A673 (cell line): ENCODE results near the gene FLCN. TPM values are rescaled to one million over a fixed set of nuclear protein-coding genes. Genes with fewer than 3 reads are reported as not detected.

Experiments used
- BruUV-seq: library from RNA; stranded (reverse); fragments of 400-500 nt; replicated peaks from 2 replicates; lab custom pipeline; 2021; lab: Mats Ljungman, UMichigan
- CTCF ChIA-PET: fragments of 300-600 bp; sonication (Branson Sonifier 250); formaldehyde crosslinking; loops from one replicate; lab custom pipeline; 2022; ENCODE audit warnings: antibody characterized with exemption; lab: Charles Lee
- POLR2A ChIA-PET: fragments of 300-600 bp; sonication (Branson Sonifier 250); formaldehyde crosslinking; loops from one replicate; lab custom pipeline; 2022; ENCODE audit warnings: antibody characterized with exemption; ENCODE audit not compliant: low non-redundant PET; lab: Charles Lee
- DNase-seq: peaks from one replicate; pipeline ENCODE4 v3.0.0-alpha.2; 2015; ENCODE audit warnings: low spot score
- H3K27ac ChIP-seq: fragments of 200-600 bp; sonication (generic); 2 replicates; pipeline ENCODE4 v1.5.1; 2016; ENCODE audit warnings: mixed run types, low read depth, mild to moderate bottlenecking, mixed read lengths, antibody characterized with exemption, low read length; ENCODE audit not compliant: poor library complexity, severe bottlenecking
- H3K27me3 ChIP-seq: fragments of 200-600 bp; sonication (generic); replicated peaks from 2 replicates; pipeline ENCODE4 v1.6.1; 2017; ENCODE audit warnings: mixed run types, low read depth, mild to moderate bottlenecking, mixed read lengths, antibody characterized with exemption, low read length; ENCODE audit not compliant: insufficient read depth, poor library complexity
- H3K36me3 ChIP-seq: fragments of 200-600 bp; sonication (generic); 2 replicates; pipeline ENCODE4 v1.6.1; 2016; ENCODE audit warnings: mixed run types, mild to moderate bottlenecking, mixed read lengths, antibody characterized with exemption, low read length; ENCODE audit not compliant: insufficient read depth, poor library complexity, severe bottlenecking
- H3K4me1 ChIP-seq: fragments of 200-600 bp; sonication (generic); 2 replicates; pipeline ENCODE4 v1.6.1; 2017; ENCODE audit warnings: mixed run types, mild to moderate bottlenecking, mixed read lengths, antibody characterized with exemption, low read length; ENCODE audit not compliant: insufficient read depth, poor library complexity, severe bottlenecking
- H3K4me3 ChIP-seq: fragments of 200-600 bp; sonication (generic); 2 replicates; pipeline ENCODE4 v1.5.1; 2016; ENCODE audit warnings: low read depth, mixed run types, mild to moderate bottlenecking, mixed read lengths, low read length; ENCODE audit not compliant: poor library complexity, severe bottlenecking
- H3K9me3 ChIP-seq: fragments of 200-600 bp; sonication (generic); 2 replicates; pipeline ENCODE4 v1.6.1; 2016; ENCODE audit warnings: mixed run types, low read depth, mild to moderate bottlenecking, mixed read lengths, antibody characterized with exemption, low read length; ENCODE audit not compliant: poor library complexity, severe bottlenecking
- EZH2 ChIP-seq: fragments of 200-600 bp; sonication (generic); IDR thresholded peaks from 2 replicates; pipeline ENCODE4 v1.6.1; 2017; ENCODE audit warnings: borderline replicate concordance, low read depth, mild to moderate bottlenecking, mixed read lengths, antibody characterized with exemption, low read length; ENCODE audit not compliant: poor library complexity, severe bottlenecking
- intact Hi-C: fragments of 100-400 bp; cut with micrococcal nuclease; formaldehyde crosslinking; loops from one replicate; pipeline ENCODE4 v1.10.0; 2022; ENCODE audit not compliant: unreplicated experiment
- total RNA-seq: library from RNA; stranded (reverse); gene quantifications from 2 replicates; pipeline ENCODE4 v1.2.3, GENCODE V29; 2021
- TF ChIP-seq, protein P1 (sequence below): fragments of 300-800, 200-600 bp; sonication (generic); conservative IDR thresholded peaks from 2 replicates; pipeline ENCODE4 v1.5.1; 2017; ENCODE audit warnings: low read depth, mild to moderate bottlenecking, antibody characterized with exemption, low read length, moderate library complexity, mixed read lengths

Gene FLCN
- total RNA-seq, 1 experiment from 2014 or later, result 60.2 TPM

GRCh38 chr17:17239832-17240231 is 2.9 kb upstream of the FLCN start:
- H3K36me3 ChIP-seq, result no peaks in the 10 kb centered on the region
- intact Hi-C loops, result no loop called here
- TF ChIP-seq EZH2, result no peak
- TF ChIP-seq, protein P1, sequence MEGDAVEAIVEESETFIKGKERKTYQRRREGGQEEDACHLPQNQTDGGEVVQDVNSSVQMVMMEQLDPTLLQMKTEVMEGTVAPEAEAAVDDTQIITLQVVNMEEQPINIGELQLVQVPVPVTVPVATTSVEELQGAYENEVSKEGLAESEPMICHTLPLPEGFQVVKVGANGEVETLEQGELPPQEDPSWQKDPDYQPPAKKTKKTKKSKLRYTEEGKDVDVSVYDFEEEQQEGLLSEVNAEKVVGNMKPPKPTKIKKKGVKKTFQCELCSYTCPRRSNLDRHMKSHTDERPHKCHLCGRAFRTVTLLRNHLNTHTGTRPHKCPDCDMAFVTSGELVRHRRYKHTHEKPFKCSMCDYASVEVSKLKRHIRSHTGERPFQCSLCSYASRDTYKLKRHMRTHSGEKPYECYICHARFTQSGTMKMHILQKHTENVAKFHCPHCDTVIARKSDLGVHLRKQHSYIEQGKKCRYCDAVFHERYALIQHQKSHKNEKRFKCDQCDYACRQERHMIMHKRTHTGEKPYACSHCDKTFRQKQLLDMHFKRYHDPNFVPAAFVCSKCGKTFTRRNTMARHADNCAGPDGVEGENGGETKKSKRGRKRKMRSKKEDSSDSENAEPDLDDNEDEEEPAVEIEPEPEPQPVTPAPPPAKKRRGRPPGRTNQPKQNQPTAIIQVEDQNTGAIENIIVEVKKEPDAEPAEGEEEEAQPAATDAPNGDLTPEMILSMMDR, result no peak
- ChIA-PET CTCF (interaction anchor here (0.5 kb wide), 1 partner anchor 240 kb away, joined by 3 read pairs; no protein-coding TSS in a partner anchor), POLR2A (no interaction called here)
- no peak for DNase-seq
- H3K4me3 ChIP-seq, result no peak overlapping the region
- no peak overlapping the region for H3K27ac ChIP-seq
- BruUV-seq, result no TSS peak
- peaks cover 9% of the 10 kb centered on the region for H3K4me1 ChIP-seq
- H3K9me3 ChIP-seq, result no peaks in the 10 kb centered on the region
- H3K27me3 ChIP-seq, result no peaks in the 10 kb centered on the region

- Histone ChIP-seq H3K27ac (peak overlapping the region; percentile 100), H3K27me3 (no peaks in the 10 kb centered on the region), H3K36me3 (peaks cover 9% of the 10 kb centered on the region), H3K4me1 (peaks cover 9% of the 10 kb centered on the region), H3K9me3 (no peaks in the 10 kb centered on the region), H3K4me3 (peak overlapping the region; percentile 91)
- intact Hi-C loops, result loop anchor here (1.0 kb wide), 1 partner anchor 30 kb away; the partner anchor contains the start of gene PLD6
- TF ChIP-seq, protein P1, result no peak
- no peak for TF ChIP-seq EZH2
- TSS peak; percentile 74 for BruUV-seq
- peak; percentile 32 for DNase-seq
- POLR2A ChIA-PET, result no interaction called here
- CTCF ChIA-PET, result interaction anchor here (0.7 kb wide), 1 partner anchor 94 kb away, joined by 3 read pairs; no protein-coding TSS in a partner anchor
These were observed 508 bp downstream of the FLCN start for GRCh38 chr17:17236295-17237025.

DNA sequence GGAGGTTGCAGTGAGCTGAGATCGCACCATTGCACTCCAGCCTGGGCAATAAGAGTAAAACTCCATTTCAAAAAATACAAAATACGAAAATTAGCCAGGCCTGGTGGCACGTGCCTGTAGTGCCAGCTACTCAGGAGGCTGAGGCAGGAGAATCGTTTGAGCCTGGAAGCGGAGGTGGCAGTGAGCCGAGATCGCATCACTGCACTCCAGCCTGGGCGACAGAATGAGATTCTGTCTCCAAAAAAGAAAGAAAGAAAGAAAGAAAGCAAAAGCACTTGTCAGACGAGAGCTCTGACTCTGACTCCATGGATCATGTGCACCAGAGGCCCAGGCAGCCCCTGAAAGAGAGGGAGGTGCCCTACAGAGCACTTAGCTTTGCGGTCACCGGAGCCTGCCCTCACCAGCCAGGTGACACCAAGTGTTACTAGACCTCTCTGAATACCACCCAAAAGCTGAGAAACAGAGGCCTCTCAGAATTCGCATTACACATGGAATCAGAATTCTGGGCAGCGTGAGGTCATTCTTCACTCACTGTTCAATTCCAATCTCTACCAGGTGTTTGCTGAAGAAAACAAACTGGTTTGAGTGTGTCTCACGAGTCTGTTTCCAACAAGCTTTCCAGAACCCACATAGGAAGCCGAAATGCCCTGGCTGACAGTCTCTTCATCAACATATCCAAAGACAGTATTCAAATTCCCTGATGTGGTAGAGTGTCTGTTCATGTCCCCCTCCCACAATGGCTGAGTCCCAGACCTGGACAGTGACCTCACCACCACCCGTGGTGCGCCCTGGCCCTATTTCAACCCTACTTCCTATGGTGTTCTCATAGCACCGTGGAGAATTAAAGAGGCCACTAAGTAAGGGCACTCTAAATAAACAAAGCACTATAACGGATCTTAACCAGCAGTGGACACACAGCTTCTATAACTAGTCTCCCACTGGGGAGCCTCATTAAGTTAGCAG is 1.5 kb downstream of the FLCN start:
- Histone ChIP-seq H3K36me3 (peaks cover 14% of the 10 kb centered on the region), H3K27me3 (no peaks in the 10 kb centered on the region), H3K4me3 (peak overlapping the region; percentile 91), H3K4me1 (peaks cover 9% of the 10 kb centered on the region), H3K27ac (no peak overlapping the region), H3K9me3 (no peaks in the 10 kb centered on the region)
- no peak for TF ChIP-seq EZH2
- TF ChIP-seq, protein P1, result no peak
- CTCF ChIA-PET, result interaction anchor here (0.7 kb wide), 1 partner anchor 93 kb away, joined by 3 read pairs; no protein-coding TSS in a partner anchor
- intact Hi-C loops, result no loop called here
- DNase-seq, result no peak
- no TSS peak for BruUV-seq
- POLR2A ChIA-PET, result no interaction called here
